IMR-90 (cell line): Measurements from ENCODE around the gene C19orf73. TPM values are rescaled to one million over a fixed set of nuclear protein-coding genes. Genes with fewer than 3 reads are reported as not detected.

ENCODE experiments used
- ATAC-seq: fragments of 200-7000 bp; cut with Tn5 transposase; 2 replicates; pipeline ENCODE4 v1.9.1; 2020; ENCODE audit warnings: low read depth, mild to moderate bottlenecking, moderate library complexity
- BruUV-seq: library from RNA; stranded (reverse); fragments of 400-500 nt; replicated peaks from 2 replicates; lab custom pipeline; 2021; lab: Mats Ljungman, UMichigan
- CTCF ChIA-PET: fragments of 300-600 bp; formaldehyde crosslinking; extraction: SDS; loops from one replicate; lab custom pipeline; 2021; ENCODE audit warnings: antibody characterized with exemption; lab: Yijun Ruan, JAX
- POLR2A ChIA-PET: fragments of 300-600 bp; sonication (Branson Sonifier 250); formaldehyde crosslinking; loops from one replicate; lab custom pipeline; 2022; ENCODE audit warnings: antibody characterized with exemption; ENCODE audit not compliant: unreplicated experiment; lab: Charles Lee
- DNase-seq: peaks from one replicate; pipeline ENCODE4 v3.0.0; 2013
- H2AFZ ChIP-seq: replicated peaks from 2 replicates; pipeline ENCODE3; 2013; ENCODE audit warnings: low read length, mild to moderate bottlenecking; ENCODE audit not compliant: poor library complexity
- H2AK5ac ChIP-seq: 2 replicates; pipeline ENCODE4 v1.6.1; 2013; ENCODE audit warnings: low read depth, low read length, inconsistent platforms
- H2AK9ac ChIP-seq: replicated peaks from 2 replicates; pipeline ENCODE3; 2013; ENCODE audit warnings: mild to moderate bottlenecking, low read depth, low read length, moderate library complexity; ENCODE audit not compliant: poor library complexity
- H2BK120ac ChIP-seq: 2 replicates; pipeline ENCODE4 v1.6.1; 2013; ENCODE audit warnings: low read depth, low read length, inconsistent platforms
- H2BK15ac ChIP-seq: 3 replicates; pipeline ENCODE4 v1.6.1; 2013; ENCODE audit warnings: low read depth, low read length, inconsistent platforms
- H2BK20ac ChIP-seq: 2 replicates; pipeline ENCODE4 v1.6.1; 2013; ENCODE audit warnings: low read depth, mild to moderate bottlenecking, inconsistent platforms, low read length, moderate library complexity
- H2BK5ac ChIP-seq: 2 replicates; pipeline ENCODE4 v1.6.1; 2013; ENCODE audit warnings: mild to moderate bottlenecking, low read depth, low read length, inconsistent platforms; ENCODE audit not compliant: poor library complexity, severe bottlenecking
- H3K14ac ChIP-seq: replicated peaks from 2 replicates; pipeline ENCODE4 v1.6.1; 2013; ENCODE audit warnings: low read depth, low read length, inconsistent platforms
- H3K18ac ChIP-seq: 2 replicates; pipeline ENCODE4 v1.6.1; 2013; ENCODE audit warnings: low read depth, low read length, control low read depth
- H3K23ac ChIP-seq: 2 replicates; pipeline ENCODE4 v1.6.1; 2013; ENCODE audit warnings: low read depth, low read length, inconsistent platforms
- H3K27ac ChIP-seq: 2 replicates; pipeline ENCODE4 v1.5.1; 2013; ENCODE audit warnings: mild to moderate bottlenecking, control low read depth, low read length; ENCODE audit not compliant: insufficient read depth
- H3K27me3 ChIP-seq: 2 replicates; pipeline ENCODE4 v1.6.1; 2013; ENCODE audit warnings: low read length; ENCODE audit not compliant: control insufficient read depth, insufficient read depth
- H3K36me3 ChIP-seq: 2 replicates; pipeline ENCODE4 v1.6.1; 2013; ENCODE audit warnings: low read length, mixed read lengths; ENCODE audit not compliant: control insufficient read depth, insufficient read depth
- H3K4ac ChIP-seq: 2 replicates; pipeline ENCODE4 v1.6.1; 2013; ENCODE audit warnings: low read depth, low read length, inconsistent platforms
- H3K4me1 ChIP-seq: 2 replicates; pipeline ENCODE4 v1.6.1; 2013; ENCODE audit warnings: low read length, mixed read lengths; ENCODE audit not compliant: control insufficient read depth, insufficient read depth
- H3K4me2 ChIP-seq: 2 replicates; pipeline ENCODE4 v1.6.1; 2013; ENCODE audit warnings: low read depth, mild to moderate bottlenecking, control low read depth, low read length, moderate library complexity
- H3K4me3 ChIP-seq: 2 replicates; pipeline ENCODE4 v1.5.1; 2013; ENCODE audit warnings: low read depth, mild to moderate bottlenecking, control low read depth, low read length, moderate library complexity; ENCODE audit not compliant: insufficient read depth
- H3K56ac ChIP-seq: 2 replicates; pipeline ENCODE4 v1.6.1; 2013; ENCODE audit warnings: low read length, inconsistent platforms; ENCODE audit not compliant: insufficient read depth; ENCODE audit errors: extremely low read depth
- H3K79me1 ChIP-seq, 2 experiments: 2 replicates each; pipeline ENCODE4 v1.6.1; 2013; ENCODE audit warnings: low read length in 2 of 2, inconsistent platforms in 1 of 2, low read depth in 1 of 2
- H3K9ac ChIP-seq: 2 replicates; pipeline ENCODE4 v1.6.1; 2013; ENCODE audit warnings: low read depth, low read length, control low read depth
- H3K9me1 ChIP-seq: 2 replicates; pipeline ENCODE4 v1.6.1; 2013; ENCODE audit warnings: low read length, inconsistent platforms; ENCODE audit not compliant: insufficient read depth
- H3K9me3 ChIP-seq: 2 replicates; pipeline ENCODE4 v1.6.1; 2013; ENCODE audit warnings: low read length; ENCODE audit not compliant: control insufficient read depth, insufficient read depth
- H4K20me1 ChIP-seq: 2 replicates; pipeline ENCODE4 v1.6.1; 2013; ENCODE audit warnings: low read length, inconsistent platforms; ENCODE audit not compliant: insufficient read depth
- H4K5ac ChIP-seq: 2 replicates; pipeline ENCODE4 v1.6.1; 2013; ENCODE audit warnings: mild to moderate bottlenecking, low read depth, low read length, control low read depth
- H4K8ac ChIP-seq, 2 experiments: 2 replicates each; pipeline ENCODE4 v1.6.1; 2013; ENCODE audit warnings: low read depth in 2 of 2, low read length in 2 of 2, control low read depth in 1 of 2, inconsistent platforms in 1 of 2
- H4K91ac ChIP-seq: 2 replicates; pipeline ENCODE4 v1.6.1; 2013; ENCODE audit warnings: low read depth, low read length, inconsistent platforms; ENCODE audit not compliant: insufficient read depth
- BHLHE40 ChIP-seq: fragments of 150-350 bp; IDR thresholded peaks from 2 replicates; pipeline ENCODE4 v1.6.1; 2016; ENCODE audit warnings: mild to moderate bottlenecking, low read depth, low read length
- CEBPB ChIP-seq: IDR thresholded peaks from 2 replicates; pipeline ENCODE4 v1.6.1; 2012; ENCODE audit warnings: low read depth, low read length, improper control_type of control experiment
- CHD1 ChIP-seq: IDR thresholded peaks from 2 replicates; pipeline ENCODE4 v1.6.1; 2012; ENCODE audit warnings: low read depth, low read length, improper control_type of control experiment
- CTCF ChIP-seq: conservative IDR thresholded peaks from 2 replicates; pipeline ENCODE4 v1.5.1; 2012; ENCODE audit warnings: mild to moderate bottlenecking, low read depth, low read length, improper control_type of control experiment
- ELK1 ChIP-seq: fragments of 150-350 bp; IDR thresholded peaks from 2 replicates; pipeline ENCODE4 v1.6.1; 2016; ENCODE audit warnings: low read depth, mild to moderate bottlenecking, low read length, moderate library complexity, borderline replicate concordance
- FOS ChIP-seq: fragments of 150-350 bp; IDR thresholded peaks from 2 replicates; pipeline ENCODE4 v1.6.1; 2016; ENCODE audit warnings: low read depth, low read length
- MAFK ChIP-seq: IDR thresholded peaks from 2 replicates; pipeline ENCODE4 v1.6.1; 2012; ENCODE audit warnings: low read depth, low read length, improper control_type of control experiment
- MAZ ChIP-seq: IDR thresholded peaks from 2 replicates; pipeline ENCODE4 v1.6.1; 2012; ENCODE audit warnings: low read depth, mild to moderate bottlenecking, low read length, improper control_type of control experiment, moderate library complexity, borderline replicate concordance
- MXI1 ChIP-seq: IDR thresholded peaks from 2 replicates; pipeline ENCODE4 v1.6.1; 2012; ENCODE audit warnings: low read depth, mild to moderate bottlenecking, low read length, moderate library complexity, borderline replicate concordance
- NFE2L2 ChIP-seq: fragments of 150-350 bp; IDR thresholded peaks from 2 replicates; pipeline ENCODE4 v1.6.1; 2016; ENCODE audit warnings: low read depth, mild to moderate bottlenecking, low read length
- POLR2A ChIP-seq: IDR thresholded peaks from 2 replicates; pipeline ENCODE4 v1.6.1; 2012; ENCODE audit warnings: mild to moderate bottlenecking, low read depth, low read length
- RAD21 ChIP-seq: IDR thresholded peaks from 2 replicates; pipeline ENCODE4 v1.6.1; 2012; ENCODE audit warnings: low read length, improper control_type of control experiment
- RCOR1 ChIP-seq: IDR thresholded peaks from 2 replicates; pipeline ENCODE4 v1.6.1; 2012; ENCODE audit warnings: mild to moderate bottlenecking, low read length, improper control_type of control experiment; ENCODE audit not compliant: insufficient replicate concordance
- RFX5 ChIP-seq: IDR thresholded peaks from 2 replicates; pipeline ENCODE4 v1.8.0; 2012; ENCODE audit warnings: low read depth, mild to moderate bottlenecking, low read length, moderate library complexity
- SMC3 ChIP-seq: fragments of 150-350 bp; IDR thresholded peaks from 2 replicates; pipeline ENCODE4 v1.6.1; 2016; ENCODE audit warnings: low read depth, mild to moderate bottlenecking, antibody characterized with exemption, low read length, moderate library complexity
- USF2 ChIP-seq: fragments of 150-350 bp; IDR thresholded peaks from 2 replicates; pipeline ENCODE4 v1.6.1; 2017; ENCODE audit warnings: mild to moderate bottlenecking, antibody characterized with exemption, low read length, low read depth
- WGBS, 2 experiments: methylation state at CpG; one replicate each; pipeline versions ENCODE4 v1.1.5 to v1.1.7; 2013; ENCODE audit warnings: missing lambda C conversion rate in 2 of 2; ENCODE audit not compliant: insufficient read length in 1 of 2; ENCODE audit errors: extremely low coverage in 2 of 2; 5-methylcytosine and 5-hydroxymethylcytosine counted together
- dilution Hi-C: fragments of 300-500 bp; cut with HindIII; formaldehyde crosslinking; loops from one replicate; pipeline ENCODE4 v1.14.3; 2018; ENCODE audit warnings: low sequenced_read_pairs; ENCODE audit not compliant: unreplicated experiment
- in situ Hi-C: fragments of 300-500 bp; cut with MboI; formaldehyde crosslinking; loops from 3 replicates; pipeline ENCODE4 v1.14.3; 2019; ENCODE audit warnings: low sequenced_read_pairs, inconsistent platforms, mixed read lengths
- intact Hi-C: fragments of 100-400 bp; cut with micrococcal nuclease; formaldehyde crosslinking; loops from 2 replicates; pipeline ENCODE4 v1.10.0; 2022
- polyA plus RNA-seq, 3 experiments: library from polyadenylated mRNA; depleted of rRNA; stranded (reverse); fragments of >200 nt; gene quantifications; 2 replicates each; pipeline ENCODE4 v1.2.3, GENCODE V29; 2012; ENCODE audit warnings: low replicate concordance in 1 of 3
- total RNA-seq: library from RNA; depleted of rRNA; stranded (reverse); fragments of >200 nt; gene quantifications from 2 replicates; pipeline ENCODE4 v1.2.3, GENCODE V29; 2012

The C19orf73 gene
- total and polyA plus RNA-seq, 2 of the 4 experiments (the other 2 are of a cell fraction), result 1.2 TPM; not detected in 1

- CTCF ChIA-PET, result no interaction called here
Measured at GRCh38 chr19:49153167-49153809, 34.3 kb upstream of the C19orf73 start.

More at GRCh38 chr19:49153167-49153809, 34.3 kb upstream of the C19orf73 start:
- POLR2A ChIA-PET, result no interaction called here
- Histone ChIP-seq H2AFZ (no peak overlapping the region), H3K14ac (no peak overlapping the region), H3K27ac (no peak overlapping the region), H3K23ac (no peak overlapping the region), H2AK5ac (no peak overlapping the region), H3K56ac (no peak overlapping the region), H3K9me1 (0 out of 2 replicates have a peak, but pooled peaks cover 1% of the 10 kb centered on the region), H3K4me3 (no peak overlapping the region), H3K4ac (no peak overlapping the region), H4K91ac (no peak overlapping the region), H3K36me3 (no peaks in the 10 kb centered on the region), H2BK120ac (no peak overlapping the region), H3K27me3 (peaks cover 8% of the 10 kb centered on the region; the same call in 1 of the 2 replicates), H2BK5ac (no peak overlapping the region), H3K9ac (no peak overlapping the region), H3K18ac (no peak overlapping the region), H2AK9ac (no peak overlapping the region), H2BK20ac (no peak overlapping the region), H3K4me2 (no peak overlapping the region), H3K79me1 (peaks cover 5 to 14% of the 10 kb centered on the region in 2 experiments; a peak in 3 of 4 replicates), H4K8ac (no peak overlapping the region), H2BK15ac (no peak overlapping the region), H4K5ac (no peak overlapping the region), H4K20me1 (no peaks in the 10 kb centered on the region), H3K4me1 (peaks cover 4% of the 10 kb centered on the region; the same call in 1 of the 2 replicates), H3K9me3 (no peaks in the 10 kb centered on the region)
- dilution Hi-C loops, result no loop called here
- in situ Hi-C loops, result no loop called here
- intact Hi-C loops, result no loop called here
- no peak for ATAC-seq
- no TSS peak for BruUV-seq
- 60% methylated on average over 1 of the region's 10 CpGs; no CpG with 5 or more reads in 1 of the 2 experiments for WGBS, 2 experiments
- TF ChIP-seq USF2 (no peak), CHD1 (no peak), RFX5 (no peak), NFE2L2 (no peak), RCOR1 (no peak), MAFK (no peak), BHLHE40 (no peak), ELK1 (no peak), RAD21 (no peak), POLR2A (no peak), MXI1 (no peak), CTCF (no peak), FOS (no peak), SMC3 (no peak), MAZ (no peak), CEBPB (no peak)
- DNase-seq, result no peak
